Measurements from ENCODE around the gene LRP1-AS.

Gene LRP1-AS

GRCh38 chr12:57096099-57096572 is 51.3 kb downstream of the LRP1-AS start:
- FAIRE-seq = no peak

DNA sequence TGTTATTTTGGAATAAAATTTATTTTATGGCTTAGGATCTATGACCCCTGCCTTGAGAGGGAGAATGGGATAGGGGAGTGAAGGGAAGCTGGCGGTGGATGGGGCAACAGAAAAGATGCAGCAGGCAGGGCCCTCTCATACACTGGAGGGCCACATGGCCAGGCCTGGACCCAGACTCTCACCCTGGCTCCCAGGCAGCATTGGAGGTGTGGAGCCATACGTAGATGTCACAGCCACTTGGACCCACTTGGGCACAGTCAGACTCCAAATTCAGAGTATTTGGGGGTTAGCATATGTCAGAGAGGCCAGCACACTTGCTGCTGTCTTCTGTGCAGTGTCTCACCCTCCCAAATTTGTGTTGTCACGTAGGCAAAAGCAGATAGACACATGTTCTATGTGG is 52.0 kb downstream of the LRP1-AS start:
- FAIRE-seq = no peak

Measured in A204.1 (cell line).